ENCODE measurements around the gene ADRB1.

The ADRB1 gene

GRCh38 chr10:114057855-114058254 lies 14.2 kb downstream of the ADRB1 start:
- no peak for DNase-seq (ENCODE audit: low read depth)

DNA sequence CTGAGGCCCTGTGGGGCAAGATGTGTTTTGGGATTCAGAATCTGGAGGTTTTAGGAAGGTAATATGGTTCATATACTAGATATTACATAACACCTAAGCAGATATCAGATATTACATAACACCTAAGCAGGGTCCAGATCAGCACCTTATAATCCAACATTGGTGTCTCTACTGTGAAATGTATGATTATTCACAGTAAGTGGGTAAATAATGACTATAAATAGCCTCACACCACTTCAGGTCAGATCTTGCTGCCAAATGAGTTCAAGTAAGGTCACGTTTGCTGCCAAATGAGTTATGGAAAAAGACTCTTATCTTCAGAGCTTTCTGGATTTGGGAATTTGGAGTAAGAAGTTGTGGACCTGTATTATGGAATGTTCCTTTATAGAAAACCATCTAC lies 14.6 kb downstream of the ADRB1 start:
- no peak for DNase-seq (ENCODE audit: low read depth)

GRCh38 chr10:114059561-114059960 lies 15.9 kb downstream of the ADRB1 start:
- no peak for DNase-seq (ENCODE audit: low read depth)

DNA sequence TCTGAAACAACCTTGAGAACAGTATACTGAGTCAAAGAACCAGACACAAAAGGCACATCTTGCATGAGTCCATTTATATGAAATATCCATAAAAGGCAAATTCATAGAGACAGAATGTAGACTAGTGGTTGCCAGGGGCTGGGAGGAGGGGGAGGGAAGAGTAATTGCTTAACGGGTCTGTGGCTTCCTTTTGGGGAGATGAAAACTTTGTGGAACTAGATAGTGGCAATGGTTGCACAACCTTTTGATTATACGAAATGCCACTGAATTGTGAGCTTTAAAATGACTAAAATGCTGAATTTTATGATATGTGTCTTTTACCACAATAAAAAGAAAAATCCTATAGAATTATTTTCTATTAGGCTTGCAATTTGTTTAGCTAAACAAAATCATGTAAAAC lies 16.8 kb downstream of the ADRB1 start:
- DNase-seq (ENCODE audit: low read depth), result no peak

DNA sequence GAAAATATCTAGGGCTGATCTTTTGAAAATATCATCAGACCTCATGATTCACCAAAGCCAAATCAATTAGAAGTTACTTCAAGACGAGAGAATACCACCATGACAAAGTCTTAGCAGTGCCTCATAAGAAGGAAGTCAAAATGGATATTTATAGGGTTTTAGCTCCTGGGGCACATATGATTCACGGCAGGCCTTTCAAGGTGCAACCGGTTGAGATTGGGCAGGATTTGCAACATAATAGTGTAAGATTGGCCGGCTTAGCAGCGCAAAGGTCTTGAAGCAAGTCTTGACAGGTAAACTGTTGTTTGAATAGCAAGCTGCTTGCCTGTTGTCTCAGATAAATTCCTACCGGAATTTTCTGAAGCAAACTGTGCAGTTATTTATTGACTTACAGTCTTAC lies 17.5 kb downstream of the ADRB1 start:
- no peak for DNase-seq (ENCODE audit: low read depth)

- no peak for DNase-seq (ENCODE audit: low read depth)
Measured at GRCh38 chr10:114061789-114062188, 18.1 kb downstream of the ADRB1 start.

DNA sequence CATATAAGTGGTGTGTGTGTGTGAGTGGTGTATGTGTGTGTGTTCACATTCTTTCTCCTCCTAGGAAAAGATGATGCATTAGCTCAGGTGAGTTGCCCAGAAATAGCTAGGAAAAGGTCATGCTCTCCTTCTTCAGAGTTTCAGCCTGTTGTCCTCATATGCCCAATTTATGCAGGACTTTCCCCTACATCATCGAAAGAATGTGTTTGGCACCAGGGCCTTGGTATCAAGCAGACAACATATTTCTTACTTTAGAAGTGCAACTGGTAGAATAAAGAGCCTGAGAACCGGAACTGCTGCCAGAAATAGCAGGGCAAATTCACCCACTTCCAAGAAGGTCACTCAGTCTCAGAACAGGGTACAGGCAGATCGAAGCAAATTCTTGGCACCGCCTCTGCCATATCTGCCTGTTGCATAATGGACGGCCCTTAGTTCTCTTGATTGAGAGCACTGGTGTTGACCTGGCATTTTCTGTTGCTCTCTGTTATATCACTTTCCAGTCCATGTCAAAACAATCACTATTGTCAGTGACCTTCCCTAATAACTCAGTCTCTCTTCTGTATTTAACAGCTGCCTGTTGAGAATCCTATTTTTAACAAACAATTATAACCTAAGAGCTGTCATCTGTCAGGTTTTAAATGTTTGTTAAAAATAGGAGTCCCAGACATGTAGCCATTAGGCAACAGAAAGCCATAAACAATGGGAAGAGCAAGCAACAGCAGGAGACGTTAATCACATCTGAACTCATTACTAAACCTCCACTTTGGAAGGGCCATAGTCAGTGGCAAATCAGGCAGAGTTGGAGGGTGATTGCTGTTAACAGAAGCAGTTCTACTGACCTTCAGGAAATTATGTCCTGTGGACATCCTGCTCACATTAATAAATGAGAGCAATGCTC lies 20.7 kb downstream of the ADRB1 start:
- DNase-seq (ENCODE audit: low read depth), result no peak

- no peak for DNase-seq (ENCODE audit: low read depth)
Measured at GRCh38 chr10:114065049-114065435, 21.4 kb downstream of the ADRB1 start.

DNA sequence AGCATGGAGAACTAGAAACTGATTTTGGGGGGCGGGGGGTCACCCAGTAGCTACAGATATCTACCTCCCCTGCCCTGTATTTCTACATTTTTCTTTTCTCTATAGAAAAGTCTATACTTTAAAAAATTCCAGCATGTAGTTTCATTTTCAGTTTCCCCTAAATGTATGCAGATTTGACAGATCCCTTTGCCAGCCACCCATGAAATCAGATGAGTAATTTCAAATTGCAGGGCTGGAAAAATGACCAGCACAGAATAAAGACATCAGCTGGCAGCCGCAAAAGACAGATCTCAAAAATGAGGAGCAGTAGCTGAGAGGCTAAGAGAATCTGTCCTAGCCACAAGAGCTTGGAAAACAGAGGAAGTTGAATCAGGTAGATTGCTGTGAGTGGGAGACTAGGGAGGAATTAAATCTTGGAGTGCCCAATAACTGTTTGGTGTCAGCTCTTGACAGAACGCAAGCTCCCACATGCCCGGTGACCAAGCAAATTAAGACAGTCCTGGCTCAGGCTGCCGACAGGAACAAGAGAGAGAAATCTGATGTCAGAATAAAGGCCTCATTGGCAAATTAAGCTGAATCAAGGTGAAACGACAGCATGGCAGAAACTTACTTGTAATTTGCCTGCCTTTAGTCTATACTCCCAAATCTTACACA lies 24.5 kb downstream of the ADRB1 start:
- DNase-seq (ENCODE audit: low read depth), result no peak

- no peak for DNase-seq (ENCODE audit: low read depth)
Measured at GRCh38 chr10:114070710-114071109, 27.0 kb downstream of the ADRB1 start.

DNA sequence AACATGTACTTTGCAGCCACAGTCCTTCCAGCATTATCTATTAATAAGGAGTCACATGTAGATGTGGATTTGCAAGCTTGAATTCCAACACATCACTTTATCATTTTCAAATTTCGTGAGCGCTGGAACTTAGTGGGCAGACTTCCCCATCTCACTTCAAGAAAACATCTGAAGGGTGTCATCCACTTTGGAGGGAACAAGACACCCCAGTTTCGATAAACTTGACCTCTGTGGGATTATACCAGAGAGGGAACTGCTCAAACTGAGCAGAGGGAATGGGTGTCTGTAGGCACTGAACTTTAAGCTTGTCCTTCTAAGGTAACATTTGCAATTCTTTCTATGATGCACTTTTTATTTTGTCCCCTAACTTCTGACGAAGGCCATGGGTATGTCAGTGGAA lies 27.5 kb downstream of the ADRB1 start:
- DNase-seq (ENCODE audit: low read depth), result no peak

DNA sequence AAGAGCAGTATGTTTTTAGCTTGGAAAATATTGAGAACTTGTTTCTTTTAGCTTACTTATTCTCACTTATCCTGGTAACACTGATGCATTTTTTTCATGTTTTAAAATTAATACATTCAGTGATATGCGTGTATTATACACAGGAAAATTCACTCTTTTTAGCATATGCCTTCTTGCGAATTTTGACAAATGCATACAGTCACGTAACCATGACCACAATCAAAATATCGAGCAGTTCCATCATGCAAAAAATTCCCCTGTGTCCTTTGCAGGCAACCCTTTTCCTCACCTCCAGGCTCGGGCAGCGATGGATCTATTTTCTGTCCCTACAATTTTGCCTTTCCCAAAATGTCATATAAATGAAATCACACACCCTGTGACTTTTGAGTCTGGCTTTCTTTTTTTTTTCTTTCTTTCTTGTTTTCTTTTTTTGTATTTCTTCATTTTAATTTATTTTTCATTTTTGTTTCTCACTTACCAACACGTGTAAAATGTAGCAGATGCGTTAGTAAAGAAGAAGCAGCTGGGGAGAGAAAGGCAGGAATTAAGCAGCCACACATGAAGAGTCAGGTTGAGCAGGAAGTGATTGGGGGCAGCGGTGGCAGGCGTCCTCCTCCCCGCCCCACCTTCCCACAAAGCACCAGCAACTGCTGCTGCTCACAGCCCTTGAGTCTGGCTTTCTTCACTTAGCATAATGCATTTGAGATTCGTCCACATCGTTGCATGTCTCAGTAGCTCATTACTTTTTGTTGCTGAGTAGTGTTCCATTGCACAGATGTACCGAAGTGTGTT lies 29.9 kb downstream of the ADRB1 start:
- no peak for DNase-seq (ENCODE audit: low read depth)

DNA sequence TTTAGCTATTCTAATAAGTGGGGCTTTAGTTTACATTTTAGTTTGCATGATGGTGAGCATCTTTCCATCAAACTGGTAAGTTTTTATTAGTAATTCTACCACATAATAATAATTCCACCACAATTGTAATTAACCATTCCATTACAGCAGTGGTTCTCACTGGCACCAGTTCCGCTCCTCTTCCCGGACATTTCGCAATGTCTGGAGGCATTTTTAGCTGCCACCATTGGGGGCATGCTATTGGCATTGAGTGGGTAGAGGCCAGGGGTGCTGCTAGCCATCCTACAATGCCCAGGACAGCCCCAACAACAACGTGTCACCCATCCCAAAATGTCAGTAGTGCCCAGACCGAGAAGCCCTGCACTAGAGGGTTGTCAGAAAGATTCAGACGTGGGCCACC lies 31.4 kb downstream of the ADRB1 start:
- DNase-seq (ENCODE audit: low read depth), result no peak

- no peak for DNase-seq (ENCODE audit: low read depth)
Measured at GRCh38 chr10:114077347-114077746, 33.7 kb downstream of the ADRB1 start.

DNA sequence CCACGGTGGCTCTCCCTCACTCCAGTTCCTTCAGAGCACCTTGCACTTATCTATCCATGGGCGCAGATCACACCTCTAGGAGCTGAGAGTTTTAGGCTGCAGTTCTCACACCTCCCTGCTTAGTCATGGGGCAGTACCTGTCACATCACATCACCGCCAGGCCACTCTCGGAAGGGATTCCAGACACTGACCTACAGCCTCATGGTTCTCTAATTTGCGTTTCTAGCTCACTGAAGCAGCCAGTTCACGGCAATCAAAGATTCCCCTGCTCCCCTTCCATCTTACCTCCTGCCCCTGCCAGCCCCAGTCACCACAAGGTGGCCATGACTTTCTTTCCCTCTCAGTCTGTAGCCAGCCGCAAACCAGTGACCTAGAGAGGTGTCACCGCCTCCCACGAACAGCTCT lies 34.2 kb downstream of the ADRB1 start:
- DNase-seq (ENCODE audit: low read depth), result no peak

GRCh38 chr10:114078346-114078745 lies 34.7 kb downstream of the ADRB1 start:
- DNase-seq (ENCODE audit: low read depth), result no peak

- no peak for DNase-seq (ENCODE audit: low read depth)
Measured at GRCh38 chr10:114079421-114079820, 35.8 kb downstream of the ADRB1 start.

- no peak for DNase-seq (ENCODE audit: low read depth)
Measured at GRCh38 chr10:114081911-114082583, 38.4 kb downstream of the ADRB1 start.

DNA sequence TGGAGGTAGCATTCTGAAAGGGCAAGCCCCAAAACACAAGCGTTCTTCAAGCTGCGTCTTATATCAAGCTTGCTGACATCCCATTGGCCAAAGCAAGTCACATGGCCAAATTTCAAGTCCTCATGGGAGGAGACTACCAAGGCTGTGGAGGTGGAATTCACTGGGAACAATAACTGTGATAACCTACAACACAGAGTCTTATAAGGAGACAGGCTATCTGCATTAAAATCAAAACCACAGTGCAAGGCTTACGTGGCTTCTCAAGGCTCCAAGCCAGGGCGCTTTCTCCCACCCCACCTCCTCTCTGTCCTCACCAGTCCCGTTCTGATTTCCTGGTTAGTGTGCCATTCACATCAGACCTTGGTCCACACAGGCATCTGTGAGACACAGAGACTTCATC lies 39.4 kb downstream of the ADRB1 start:
- no peak for DNase-seq (ENCODE audit: low read depth)

- DNase-seq (ENCODE audit: low read depth), result no peak
Measured at GRCh38 chr10:114084215-114084614, 40.5 kb downstream of the ADRB1 start.

DNA sequence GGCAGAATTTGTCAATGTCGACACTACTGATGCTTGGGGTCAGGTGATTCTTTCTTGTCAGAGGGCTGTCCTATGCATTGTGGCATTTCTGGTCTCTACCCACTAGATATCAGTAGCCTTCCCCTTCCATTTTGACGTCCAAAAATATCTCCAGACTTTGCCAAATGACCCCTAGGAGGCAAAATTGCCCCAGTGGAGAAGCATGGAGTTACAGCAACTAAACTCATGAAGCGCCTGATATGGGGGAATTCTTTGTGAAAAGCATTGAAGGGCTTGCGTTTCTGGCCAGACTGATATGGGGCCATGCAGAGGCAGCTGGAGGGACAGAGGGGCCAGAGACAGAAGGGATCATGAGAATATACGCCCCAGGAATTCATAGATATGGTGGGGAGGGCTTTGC lies 43.6 kb downstream of the ADRB1 start:
- DNase-seq (ENCODE audit: low read depth), result no peak

- DNase-seq (ENCODE audit: low read depth), result no peak
Measured at GRCh38 chr10:114087655-114088054, 44.0 kb downstream of the ADRB1 start.

Measured in iris pigment epithelial cell (primary cell).